ENCODE results near the gene FBXL19. TPM values are rescaled to one million over a fixed set of nuclear protein-coding genes. Genes with fewer than 3 reads are reported as not detected.
A peak's percentile ranks its signal among the peaks of the same experiment; 100 is the strongest.

Gene FBXL19
- total and polyA plus RNA-seq, 4 donors: 0.31 to 4.8 (median 2.7) TPM

GRCh38 chr16:30902029-30902972, 21.1 kb upstream of the FBXL19 start:
- peak; percentile 79 for DNase-seq (ENCODE audit: low spot score)
- peak overlapping the region; percentile 83 for H3K27ac ChIP-seq (ENCODE audit: low read depth in 1 of 2, low read length in 2 of 2)
- H3K36me3 ChIP-seq (ENCODE audit: control insufficient read depth in 4 of 4, insufficient read depth in 3 of 4, low read depth in 1 of 4, low read length in 3 of 4): no peaks in the 10 kb centered on the region
- H3K9me3 ChIP-seq (ENCODE audit: control insufficient read depth in 4 of 4, low read length in 3 of 4): no peaks in the 10 kb centered on the region
- H3K4me3 ChIP-seq (ENCODE audit: low read depth in 1 of 3, low read length in 3 of 3): peak overlapping the region; percentile 45 to 86 (median 64)
- TF ChIP-seq CTCF (IDR thresholded peaks at IDR 0.05; ENCODE audit: low read depth, low read length, missing input control) (peak; percentile 60), FOXA1 (IDR thresholded peaks at IDR 0.05) (no peak), NR2F2 (IDR thresholded peaks at IDR 0.05) (no peak), YY1 (IDR thresholded peaks at IDR 0.05) (no peak), MAX (IDR thresholded peaks at IDR 0.05) (no peak), ZBTB33 (IDR thresholded peaks at IDR 0.05) (no peak)
- WGBS: 9% methylated on average over 99 of the region's 99 CpGs
- H3K27me3 ChIP-seq (ENCODE audit: control insufficient read depth in 4 of 4, insufficient read depth in 4 of 4, low read length in 3 of 4): no peaks in the 10 kb centered on the region
- peaks cover 0 to 19% (median 7%) of the 10 kb centered on the region in 4 donors for H3K4me1 ChIP-seq (ENCODE audit: control insufficient read depth in 4 of 4, insufficient read depth in 4 of 4, low read length in 3 of 4)
- peak overlapping the region in 1 of 2 donors; percentile 82 for H3K9ac ChIP-seq (ENCODE audit: low read depth in 1 of 2, low read length in 2 of 2)

GRCh38 chr16:30903002-30903401, 20.4 kb upstream of the FBXL19 start:
- Histone ChIP-seq H3K9me3 (ENCODE audit: control insufficient read depth in 4 of 4, low read length in 3 of 4) (no peaks in the 10 kb centered on the region), H3K27me3 (ENCODE audit: control insufficient read depth in 4 of 4, insufficient read depth in 4 of 4, low read length in 3 of 4) (no peaks in the 10 kb centered on the region), H3K9ac (ENCODE audit: low read depth in 1 of 2, low read length in 2 of 2) (no peak overlapping the region), H3K4me3 (ENCODE audit: low read depth in 1 of 3, low read length in 3 of 3) (no peak overlapping the region), H3K4me1 (ENCODE audit: control insufficient read depth in 4 of 4, insufficient read depth in 4 of 4, low read length in 3 of 4) (peaks cover 0 to 19% (median 6%) of the 10 kb centered on the region in 4 donors), H3K27ac (ENCODE audit: low read depth in 1 of 2, low read length in 2 of 2) (peak overlapping the region in 1 of 2 donors; percentile 83), H3K36me3 (ENCODE audit: control insufficient read depth in 4 of 4, insufficient read depth in 3 of 4, low read depth in 1 of 4, low read length in 3 of 4) (no peaks in the 10 kb centered on the region)
- WGBS: 78% methylated on average over 4 of the region's 4 CpGs
- no peak for DNase-seq (ENCODE audit: low spot score)
- TF ChIP-seq SP1 (IDR thresholded peaks at IDR 0.05) (no peak), CTCF (IDR thresholded peaks at IDR 0.05; ENCODE audit: low read depth, low read length, missing input control) (no peak), RAD21 (IDR thresholded peaks at IDR 0.05) (no peak), NR2F2 (IDR thresholded peaks at IDR 0.05) (no peak), ATF3 (IDR thresholded peaks at IDR 0.05) (no peak), ZBTB33 (IDR thresholded peaks at IDR 0.05) (no peak), JUND (IDR thresholded peaks at IDR 0.05) (no peak), REST (IDR thresholded peaks at IDR 0.05) (no peak), HNF4G (IDR thresholded peaks at IDR 0.05) (no peak), MAX (IDR thresholded peaks at IDR 0.05) (no peak)
